Loucy (cell line): ENCODE data around the gene IDI2.

Experiments
- CTCF ChIP-seq: fragments of 200-600 bp; sonication (generic); conservative IDR thresholded peaks from 2 replicates; pipeline ENCODE4 v1.5.1; 2014; ENCODE audit warnings: mild to moderate bottlenecking, antibody characterized with exemption, low read length
- EZH2phosphoT487 ChIP-seq: fragments of 200-600 bp; IDR thresholded peaks from 2 replicates; pipeline ENCODE4 v1.6.1; 2018; ENCODE audit warnings: antibody characterized with exemption, mild to moderate bottlenecking, moderate library complexity, borderline replicate concordance

GRCh38 chr10:1003884-1004670, 21.6 kb downstream of the IDI2 start:
- TF ChIP-seq CTCF: no peak
- TF ChIP-seq EZH2phosphoT487: no peak
